ENCODE data around the gene FRAS1. TPM values are rescaled to one million over a fixed set of nuclear protein-coding genes. Genes with fewer than 3 reads are reported as not detected.

The FRAS1 gene
- total and polyA plus RNA-seq, 9 of the 15 experiments (the other 6 are each of a cell fraction or from before 2014, with no cell fraction given): under 0.01 to 0.11 (median 0.04) TPM; not detected in 2

DNA sequence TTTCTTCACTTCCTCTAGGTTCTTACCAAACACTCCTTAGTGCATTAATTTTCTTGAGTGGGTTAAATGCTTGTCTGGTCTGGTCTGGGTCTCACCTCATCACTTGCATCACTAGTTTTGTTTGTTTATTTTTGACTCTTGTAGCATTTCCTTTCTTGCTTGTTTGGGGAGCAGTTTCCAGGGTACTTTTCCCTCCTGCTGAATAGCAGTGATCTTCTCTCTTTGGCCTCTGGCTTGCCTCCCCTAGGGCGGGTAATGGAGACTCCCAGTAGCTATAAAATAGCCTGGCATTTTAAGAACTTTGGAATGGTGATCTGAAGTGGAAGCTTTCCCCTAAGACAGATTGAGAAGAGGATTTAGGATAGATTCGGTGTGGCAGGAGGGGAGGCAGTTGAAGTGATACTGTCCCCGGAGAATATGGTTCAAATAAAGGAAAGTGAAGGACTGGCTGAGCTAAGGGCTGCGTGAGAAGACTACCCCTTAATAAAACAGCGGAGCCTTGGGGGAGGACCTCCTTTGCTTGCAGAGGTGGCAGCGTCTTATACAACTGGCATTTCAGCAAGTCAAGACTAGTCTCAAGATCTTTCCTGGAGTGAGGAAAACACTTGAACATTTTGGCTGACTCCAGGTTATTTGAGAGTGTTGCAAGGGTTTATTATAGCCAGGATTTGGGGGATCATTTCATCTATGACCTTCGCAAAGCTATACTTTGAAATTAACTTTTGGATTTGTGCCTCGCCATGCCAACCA, 190.6 kb downstream of the FRAS1 start:
- Histone ChIP-seq H3K27ac (ENCODE audit: extremely low read depth, low read depth, low read length) (no peak overlapping the region), H3K4me3 (no peak overlapping the region), H3K36me3 (ENCODE audit: control insufficient read depth, insufficient read depth, low read length) (no peaks in the 10 kb centered on the region), H3K79me2 (ENCODE audit: control insufficient read depth, insufficient read depth, low read length) (no peaks in the 10 kb centered on the region), H4K20me1 (replicated peaks; ENCODE audit: control insufficient read depth, insufficient read depth, low read length) (no peaks in the 10 kb centered on the region), H3K9me3 (replicated peaks; ENCODE audit: control insufficient read depth, insufficient read depth, low read depth, low read length) (no peaks in the 10 kb centered on the region), H3K27me3 (ENCODE audit: control insufficient read depth in 2 of 2, insufficient read depth in 2 of 2, low read length in 2 of 2) (no peaks in the 10 kb centered on the region), H3K9ac (ENCODE audit: insufficient read depth in 1 of 2, low read depth in 2 of 2, low read length in 2 of 2) (no peak overlapping the region), H3K4me2 (ENCODE audit: insufficient read depth, low read length) (no peak overlapping the region), H3K9me1 (ENCODE audit: control insufficient read depth, insufficient read depth, low read length) (no peaks in the 10 kb centered on the region), H3K4me1 (replicated peaks in 1 of 2; ENCODE audit: control insufficient read depth in 2 of 2, insufficient read depth in 2 of 2, low read length in 2 of 2) (no peaks in the 10 kb centered on the region), H2AFZ (ENCODE audit: low read depth, low read length) (no peak overlapping the region)
- in situ Hi-C loops (cut with MboI) (no loop called here), intact Hi-C loops (cut with micrococcal nuclease) (no loop called here)
- ChIA-PET CTCF (ENCODE audit: low intra/inter-chr PET ratio) (no interaction called here), POLR2A (interaction anchor here (1.0 kb wide), 1 partner anchor 17 kb away, joined by 3 read pairs; no protein-coding TSS in a partner anchor)
- FAIRE-seq (no peak), ATAC-seq (no peak), DNase-seq (ENCODE audit: extremely low read depth in 1 of 4, low spot score in 3 of 4) (no peak)
- WGBS (ENCODE audit: insufficient coverage, low coverage, missing lambda C conversion rate): 0% methylated on average over 8 of the region's 8 CpGs
- BruUV-seq (replicated peaks): no TSS peak
- TF ChIP-seq, protein P1, sequence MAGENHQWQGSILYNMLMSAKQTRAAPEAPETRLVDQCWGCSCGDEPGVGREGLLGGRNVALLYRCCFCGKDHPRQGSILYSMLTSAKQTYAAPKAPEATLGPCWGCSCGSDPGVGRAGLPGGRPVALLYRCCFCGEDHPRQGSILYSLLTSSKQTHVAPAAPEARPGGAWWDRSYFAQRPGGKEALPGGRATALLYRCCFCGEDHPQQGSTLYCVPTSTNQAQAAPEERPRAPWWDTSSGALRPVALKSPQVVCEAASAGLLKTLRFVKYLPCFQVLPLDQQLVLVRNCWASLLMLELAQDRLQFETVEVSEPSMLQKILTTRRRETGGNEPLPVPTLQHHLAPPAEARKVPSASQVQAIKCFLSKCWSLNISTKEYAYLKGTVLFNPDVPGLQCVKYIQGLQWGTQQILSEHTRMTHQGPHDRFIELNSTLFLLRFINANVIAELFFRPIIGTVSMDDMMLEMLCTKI (IDR thresholded peaks at IDR 0.05; ENCODE audit: partially characterized antibody): no peak
- TF ChIP-seq GTF3C2 (IDR thresholded peaks at IDR 0.05; ENCODE audit: borderline replicate concordance, extremely low read depth, insufficient read length) (no peak), RCOR1 (IDR thresholded peaks at IDR 0.05; ENCODE audit: borderline replicate concordance in 1 of 2, low read depth in 2 of 2, low read length in 2 of 2) (no peak), ZNF586 (CRISPR knock-in tag; conservative IDR thresholded peaks at IDR 0.05) (no peak), PCBP1 (IDR thresholded peaks at IDR 0.05; ENCODE audit: low read depth, low read length, poor library complexity, severe bottlenecking) (no peak), ZNF695 (CRISPR knock-in tag; IDR thresholded peaks at IDR 0.05) (no peak), SIN3B (IDR thresholded peaks at IDR 0.05; ENCODE audit: low read depth) (no peak), CEBPG (CRISPR knock-in tag; IDR thresholded peaks at IDR 0.05) (no peak), CEBPG (tag; conservative IDR thresholded peaks at IDR 0.05 in 1 of 2, IDR thresholded peaks at IDR 0.05 in 1 of 2) (no peak), ETS1 (conservative IDR thresholded peaks at IDR 0.05; ENCODE audit: control insufficient read depth, low read depth, low read length) (no peak), SAP30 (IDR thresholded peaks at IDR 0.05; ENCODE audit: borderline replicate concordance, insufficient read depth, low read depth, low read length, poor library complexity, severe bottlenecking) (no peak), MECOM (CRISPR knock-in tag; IDR thresholded peaks at IDR 0.05) (no peak)
- TF ChIP-seq, protein P2, sequence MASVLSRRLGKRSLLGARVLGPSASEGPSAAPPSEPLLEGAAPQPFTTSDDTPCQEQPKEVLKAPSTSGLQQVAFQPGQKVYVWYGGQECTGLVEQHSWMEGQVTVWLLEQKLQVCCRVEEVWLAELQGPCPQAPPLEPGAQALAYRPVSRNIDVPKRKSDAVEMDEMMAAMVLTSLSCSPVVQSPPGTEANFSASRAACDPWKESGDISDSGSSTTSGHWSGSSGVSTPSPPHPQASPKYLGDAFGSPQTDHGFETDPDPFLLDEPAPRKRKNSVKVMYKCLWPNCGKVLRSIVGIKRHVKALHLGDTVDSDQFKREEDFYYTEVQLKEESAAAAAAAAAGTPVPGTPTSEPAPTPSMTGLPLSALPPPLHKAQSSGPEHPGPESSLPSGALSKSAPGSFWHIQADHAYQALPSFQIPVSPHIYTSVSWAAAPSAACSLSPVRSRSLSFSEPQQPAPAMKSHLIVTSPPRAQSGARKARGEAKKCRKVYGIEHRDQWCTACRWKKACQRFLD (CRISPR knock-in tag; IDR thresholded peaks at IDR 0.05): no peak
